HG02571 (cell line): ENCODE results near the gene ZNF649.

Experiments
- ATAC-seq: cut with Tn5 transposase; IDR thresholded peaks from one replicate; pipeline ENCODE4 v1.9.1; 2021; ENCODE audit warnings: mild to moderate bottlenecking, moderate library complexity; ENCODE audit not compliant: unreplicated experiment

ZNF649 gene

DNA sequence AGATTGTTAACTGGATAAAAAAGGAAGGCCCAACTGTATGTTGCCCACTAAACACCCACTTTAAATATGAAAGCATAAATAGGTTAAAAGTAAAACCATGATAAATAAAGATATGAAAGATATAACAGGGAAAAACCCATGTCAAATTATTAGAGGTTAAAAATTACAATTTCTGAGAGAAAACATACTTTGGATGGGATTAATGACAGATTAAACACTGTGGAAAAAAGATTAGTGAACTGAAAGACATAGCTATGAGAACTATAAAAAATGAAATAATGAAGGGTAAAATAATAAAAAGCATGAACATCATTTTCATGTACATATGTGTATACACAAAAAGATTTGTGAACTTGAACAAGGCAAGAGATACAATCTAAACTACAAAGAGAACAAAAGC lies 14.9 kb downstream of the ZNF649 start:
- ATAC-seq = no peak

DNA sequence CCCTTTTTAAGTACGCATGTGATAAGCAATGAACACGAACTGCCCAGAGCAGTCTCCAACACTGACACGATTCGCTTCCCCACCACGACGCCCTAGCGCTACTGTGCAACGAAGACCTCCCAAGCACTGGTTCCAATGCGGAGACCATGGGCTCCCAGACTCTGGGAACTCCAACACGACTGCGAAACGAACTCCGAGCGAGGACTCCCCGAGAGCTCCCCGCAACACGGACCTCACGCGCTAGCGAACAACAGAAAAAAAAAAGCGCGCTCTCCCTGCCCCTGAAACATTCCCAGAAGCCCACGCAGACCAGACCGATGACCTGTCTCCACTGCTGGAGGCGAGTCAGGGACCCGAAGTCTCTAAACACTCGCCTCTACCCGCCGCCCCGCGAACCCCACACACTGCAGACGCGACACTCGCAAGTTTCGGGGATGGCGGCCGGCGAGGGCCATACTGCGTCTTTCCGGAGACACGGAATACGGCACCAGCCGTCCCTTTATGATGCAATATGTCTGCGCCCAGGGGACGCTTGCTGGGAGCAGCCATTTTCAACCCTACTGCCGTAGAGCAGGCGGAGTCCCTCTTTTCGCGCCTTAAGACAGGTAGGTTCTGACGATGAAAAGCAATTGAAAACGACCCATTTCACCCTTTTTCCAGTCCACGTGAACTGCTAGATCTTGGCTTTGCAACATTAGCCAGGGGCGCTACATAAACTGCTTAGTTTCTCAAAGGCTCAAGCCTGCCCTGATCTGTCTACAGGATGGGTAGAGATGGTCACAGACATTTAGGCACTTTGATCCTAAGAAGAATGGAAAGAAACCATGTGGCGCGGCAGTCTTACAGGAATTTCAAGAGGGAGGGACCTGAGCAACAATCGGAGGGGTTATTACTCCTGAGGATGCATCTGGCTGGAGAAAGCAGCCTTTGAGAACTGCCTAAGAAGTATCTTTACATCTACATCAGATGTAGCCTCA lies 17.0 kb downstream of the ZNF649 start, which contains the start of gene ZNF577:
ZNF577 (minus strand) TSS at position 430 of the 977 bp plus-strand sequence. CDS start 7,569 bp downstream, outside the sequence.
- no peak for ATAC-seq

GRCh38 chr19:51884713-51885112 lies 20.1 kb downstream of the ZNF649 start:
- ATAC-seq = no peak

DNA sequence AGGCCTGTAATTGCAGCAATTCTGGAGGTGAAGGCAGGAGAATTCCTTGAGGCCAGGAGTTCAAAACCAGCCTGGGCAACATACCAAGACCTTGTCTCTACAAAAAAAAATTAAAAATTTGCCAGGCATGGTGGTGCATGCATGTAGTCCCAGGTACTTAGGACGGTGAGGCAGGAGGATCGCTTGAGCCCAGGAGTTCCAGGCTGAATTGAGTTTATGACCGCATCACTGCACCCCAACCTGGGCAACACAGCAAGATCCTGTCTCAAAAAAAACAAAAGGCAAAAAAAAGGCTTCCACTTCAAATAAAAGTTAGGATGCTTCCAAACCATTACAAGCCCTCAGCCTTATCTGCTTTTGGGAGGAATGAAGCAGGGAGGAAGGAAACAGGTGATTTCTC lies 22.3 kb downstream of the ZNF649 start:
- ATAC-seq = no peak

- ATAC-seq = no peak
Observed at GRCh38 chr19:51873097-51873496, 31.7 kb downstream of the ZNF649 start.

DNA sequence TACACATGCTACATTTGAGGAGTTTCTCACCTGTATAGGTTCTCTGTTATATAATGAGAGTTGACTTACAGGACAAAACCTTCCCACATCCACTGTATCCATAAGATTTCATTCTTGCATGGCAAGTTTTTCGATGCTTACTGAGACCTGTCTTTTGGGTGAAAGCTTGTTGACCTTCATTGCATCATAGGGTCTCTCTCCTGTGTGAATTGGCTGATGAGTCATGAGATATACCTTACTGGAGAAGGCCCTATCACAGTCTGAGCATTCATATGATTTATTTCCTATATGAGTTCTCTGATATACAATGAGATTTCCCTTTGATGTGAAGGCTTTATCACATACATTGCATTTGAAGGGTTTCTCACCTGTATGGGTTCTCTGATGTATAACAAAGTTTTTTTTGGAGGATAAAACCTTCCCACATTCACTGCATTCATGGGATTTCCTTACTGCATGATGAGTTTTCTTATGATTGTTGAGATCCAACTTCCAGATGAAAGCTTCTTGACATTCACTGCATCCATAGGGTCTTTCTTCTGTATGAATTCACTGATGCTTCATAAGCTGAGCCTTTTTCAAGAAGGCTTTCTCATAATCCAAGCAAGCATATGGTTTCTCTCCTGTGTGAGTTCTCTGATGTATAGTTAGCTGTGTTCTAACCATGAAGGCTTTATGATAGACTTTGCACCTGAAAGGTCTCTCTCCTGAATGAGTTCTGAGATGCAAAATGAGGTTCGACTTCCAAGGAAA lies 42.8 kb downstream of the ZNF649 start:
- ATAC-seq = no peak
